MM.1S (cell line): ENCODE measurements around the gene PNPLA7.

Experiments used
- DNase-seq: peaks from one replicate; pipeline ENCODE4 v3.0.0-alpha.2; 2015
- H2AFZ ChIP-seq: fragments of 300-600 bp; sonication (generic); 2 replicates; pipeline ENCODE4 v1.6.0; 2016; ENCODE audit warnings: antibody characterized with exemption, low read length
- H3F3A ChIP-seq: fragments of 300-600 bp; sonication (generic); 2 replicates; pipeline ENCODE4 v1.6.1; 2016; ENCODE audit warnings: mild to moderate bottlenecking, antibody characterized with exemption, low read length, moderate library complexity, mixed read lengths; ENCODE audit not compliant: insufficient read depth
- H3K27ac ChIP-seq: fragments of 300-600 bp; sonication (generic); 2 replicates; pipeline ENCODE4 v1.5.1; 2016; ENCODE audit warnings: mild to moderate bottlenecking, low read length
- H3K27me3 ChIP-seq: fragments of 300-600 bp; sonication (generic); replicated peaks from 2 replicates; pipeline ENCODE4 v1.6.0; 2016; ENCODE audit warnings: low read length; ENCODE audit not compliant: insufficient read depth
- H3K36me3 ChIP-seq: fragments of 300-600 bp; sonication (generic); replicated peaks from 2 replicates; pipeline ENCODE4 v1.6.1; 2016; ENCODE audit warnings: mild to moderate bottlenecking, low read length, mixed read lengths; ENCODE audit not compliant: insufficient read depth
- H3K4me1 ChIP-seq: fragments of 300-600 bp; sonication (generic); 2 replicates; pipeline ENCODE4 v1.6.1; 2016; ENCODE audit warnings: low read length, mixed read lengths
- H3K4me2 ChIP-seq: fragments of 300-600 bp; sonication (generic); 2 replicates; pipeline ENCODE4 v1.6.0; 2016; ENCODE audit warnings: low read depth, low read length
- H3K4me3 ChIP-seq: fragments of 300-600 bp; sonication (generic); 2 replicates; pipeline ENCODE4 v1.5.1; 2016; ENCODE audit warnings: low read length, mixed read lengths
- H3K79me2 ChIP-seq: fragments of 300-600 bp; sonication (generic); 2 replicates; pipeline ENCODE4 v1.6.1; 2016; ENCODE audit warnings: mixed run types, low read length, mixed read lengths
- H3K9ac ChIP-seq: fragments of 300-600 bp; sonication (generic); 2 replicates; pipeline ENCODE4 v1.6.1; 2016; ENCODE audit warnings: low read length, mixed read lengths
- H3K9me2 ChIP-seq: fragments of 300-600 bp; sonication (generic); replicated peaks from 2 replicates; pipeline ENCODE4 v1.6.1; 2016; ENCODE audit warnings: mild to moderate bottlenecking, low read length, mixed read lengths; ENCODE audit not compliant: insufficient read depth
- H3K9me3 ChIP-seq: fragments of 300-600 bp; sonication (generic); replicated peaks from 2 replicates; pipeline ENCODE4 v1.6.1; 2016; ENCODE audit warnings: mild to moderate bottlenecking, low read length, mixed read lengths; ENCODE audit not compliant: insufficient read depth
- H4K20me1 ChIP-seq: fragments of 300-600 bp; sonication (generic); 2 replicates; pipeline ENCODE4 v1.6.1; 2016; ENCODE audit warnings: mild to moderate bottlenecking, low read length, moderate library complexity, mixed read lengths; ENCODE audit not compliant: insufficient read depth
- EZH2 ChIP-seq: fragments of 300-600 bp; sonication (generic); optimal IDR thresholded peaks from 2 replicates; pipeline ENCODE3; 2017; ENCODE audit warnings: low read depth, mild to moderate bottlenecking, antibody characterized with exemption, low read length, mixed read lengths
- EZH2phosphoT487 ChIP-seq: fragments of 300-600 bp; sonication (generic); IDR thresholded peaks from 2 replicates; pipeline ENCODE4 v1.6.1; 2018; ENCODE audit warnings: antibody characterized with exemption, low read length
- TF ChIP-seq, protein P1 (sequence below): fragments of 300-600 bp; sonication (generic); IDR thresholded peaks from 2 replicates; pipeline ENCODE4 v1.5.1; 2016; ENCODE audit warnings: antibody characterized with exemption, low read length, mixed read lengths

The PNPLA7 gene

DNA sequence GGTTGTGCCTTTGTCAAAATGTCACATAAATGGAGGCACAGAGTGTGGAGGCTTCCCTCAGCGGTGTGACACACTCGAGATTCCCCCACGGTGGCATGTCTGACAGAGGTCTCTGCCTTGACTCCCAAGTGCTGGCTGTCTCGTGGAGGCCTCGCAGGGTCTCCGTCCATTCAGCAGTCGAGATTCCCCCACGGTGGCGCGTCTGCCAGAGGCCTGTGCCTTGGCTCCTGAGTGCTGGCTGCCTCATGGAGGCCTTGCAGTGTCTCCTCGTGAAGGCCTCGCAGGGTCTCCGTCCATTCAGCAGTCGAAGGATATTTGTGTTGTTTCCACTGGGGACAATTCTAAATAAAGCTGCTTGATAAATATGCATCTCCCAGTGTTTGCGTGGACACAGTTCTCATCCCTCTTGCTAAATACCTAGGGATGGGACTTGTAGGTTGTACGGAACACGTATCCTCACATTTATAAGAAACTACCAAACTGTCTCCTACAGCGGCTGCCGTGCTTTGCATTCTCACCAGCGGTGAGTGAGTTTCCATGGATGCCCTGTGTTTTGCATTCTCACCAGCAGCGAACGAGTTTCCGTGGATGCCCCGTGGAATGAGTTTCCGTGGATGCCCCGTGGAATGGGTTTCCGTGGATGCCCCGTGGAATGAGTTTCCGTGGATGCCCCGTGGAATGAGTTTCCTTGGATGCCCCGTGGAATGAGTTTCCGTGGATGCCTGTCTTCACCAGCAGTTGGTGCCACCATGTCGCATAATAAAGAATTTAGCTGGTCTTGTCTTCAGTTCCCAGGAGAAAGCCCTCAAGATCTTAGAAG lies 25.8 kb downstream of the PNPLA7 start:
- Histone ChIP-seq H3K4me1 (no peaks in the 10 kb centered on the region), H3K36me3 (no peaks in the 10 kb centered on the region), H3K4me3 (no peak overlapping the region), H3K27ac (no peak overlapping the region), H3K79me2 (no peaks in the 10 kb centered on the region), H4K20me1 (no peaks in the 10 kb centered on the region), H3K9me3 (no peaks in the 10 kb centered on the region), H2AFZ (no peak overlapping the region), H3F3A (no peaks in the 10 kb centered on the region), H3K9ac (no peak overlapping the region), H3K27me3 (peaks cover 13% of the 10 kb centered on the region), H3K4me2 (no peak overlapping the region), H3K9me2 (no peaks in the 10 kb centered on the region)
- TF ChIP-seq, protein P1, sequence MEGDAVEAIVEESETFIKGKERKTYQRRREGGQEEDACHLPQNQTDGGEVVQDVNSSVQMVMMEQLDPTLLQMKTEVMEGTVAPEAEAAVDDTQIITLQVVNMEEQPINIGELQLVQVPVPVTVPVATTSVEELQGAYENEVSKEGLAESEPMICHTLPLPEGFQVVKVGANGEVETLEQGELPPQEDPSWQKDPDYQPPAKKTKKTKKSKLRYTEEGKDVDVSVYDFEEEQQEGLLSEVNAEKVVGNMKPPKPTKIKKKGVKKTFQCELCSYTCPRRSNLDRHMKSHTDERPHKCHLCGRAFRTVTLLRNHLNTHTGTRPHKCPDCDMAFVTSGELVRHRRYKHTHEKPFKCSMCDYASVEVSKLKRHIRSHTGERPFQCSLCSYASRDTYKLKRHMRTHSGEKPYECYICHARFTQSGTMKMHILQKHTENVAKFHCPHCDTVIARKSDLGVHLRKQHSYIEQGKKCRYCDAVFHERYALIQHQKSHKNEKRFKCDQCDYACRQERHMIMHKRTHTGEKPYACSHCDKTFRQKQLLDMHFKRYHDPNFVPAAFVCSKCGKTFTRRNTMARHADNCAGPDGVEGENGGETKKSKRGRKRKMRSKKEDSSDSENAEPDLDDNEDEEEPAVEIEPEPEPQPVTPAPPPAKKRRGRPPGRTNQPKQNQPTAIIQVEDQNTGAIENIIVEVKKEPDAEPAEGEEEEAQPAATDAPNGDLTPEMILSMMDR, result no peak
- TF ChIP-seq EZH2 (no peak), EZH2phosphoT487 (no peak)
- DNase-seq, result no peak

GRCh38 chr9:137522746-137523455 lies 27.3 kb downstream of the PNPLA7 start:
- no peak overlapping the region for H3K4me2 ChIP-seq
- H2AFZ ChIP-seq, result no peak overlapping the region
- peaks cover 8% of the 10 kb centered on the region for H3K27me3 ChIP-seq
- H3K79me2 ChIP-seq, result no peaks in the 10 kb centered on the region
- H3K4me1 ChIP-seq, result no peaks in the 10 kb centered on the region
- no peaks in the 10 kb centered on the region for H3K9me2 ChIP-seq
- no peak overlapping the region for H3K9ac ChIP-seq
- H3F3A ChIP-seq, result no peaks in the 10 kb centered on the region
- no peaks in the 10 kb centered on the region for H4K20me1 ChIP-seq
- no peak for DNase-seq
- H3K27ac ChIP-seq, result no peak overlapping the region
- TF ChIP-seq, protein P1, result no peak
- no peak for TF ChIP-seq EZH2
- TF ChIP-seq EZH2phosphoT487, result no peak
- no peak overlapping the region for H3K4me3 ChIP-seq
- no peaks in the 10 kb centered on the region for H3K9me3 ChIP-seq
- H3K36me3 ChIP-seq, result no peaks in the 10 kb centered on the region

DNA sequence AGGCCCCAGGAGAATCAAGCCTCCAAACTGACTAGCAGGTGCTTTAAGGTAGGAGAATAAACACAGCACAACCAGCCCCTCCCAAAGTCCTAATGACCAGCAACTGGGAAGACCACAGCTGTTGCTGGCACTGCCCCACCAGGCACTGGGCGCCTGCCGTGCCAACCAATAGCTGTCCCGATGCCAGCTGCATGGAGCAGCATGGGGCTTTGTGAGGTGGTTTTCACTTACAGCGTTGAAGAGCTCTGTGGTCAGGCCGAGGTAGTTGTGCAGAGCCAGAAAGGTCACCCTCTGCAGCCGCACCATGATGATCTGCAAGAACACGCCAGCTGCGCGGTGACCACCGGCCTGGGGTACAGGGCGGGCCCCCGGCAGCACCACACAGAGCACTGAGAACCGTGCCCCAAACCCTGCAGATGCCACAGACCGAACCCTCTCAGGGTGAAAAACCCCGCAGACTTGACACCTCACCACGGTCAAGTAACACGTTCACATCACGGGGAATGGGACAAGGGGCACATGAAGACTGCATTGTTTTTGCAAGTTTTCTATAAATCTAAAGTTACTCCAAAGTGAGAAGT lies 28.7 kb downstream of the PNPLA7 start:
- no peak for DNase-seq
- H3F3A ChIP-seq, result no peaks in the 10 kb centered on the region

More for the DNA sequence above, 28.7 kb downstream of the PNPLA7 start:
- H4K20me1 ChIP-seq, result no peaks in the 10 kb centered on the region
- H2AFZ ChIP-seq, result no peak overlapping the region
- no peak overlapping the region for H3K4me2 ChIP-seq
- H3K9ac ChIP-seq, result no peak overlapping the region
- H3K9me3 ChIP-seq, result no peaks in the 10 kb centered on the region
- H3K27me3 ChIP-seq, result no peaks in the 10 kb centered on the region; the same call in 1 of the 2 replicates
- H3K36me3 ChIP-seq, result no peaks in the 10 kb centered on the region
- H3K27ac ChIP-seq, result no peak overlapping the region
- TF ChIP-seq EZH2phosphoT487, result no peak
- TF ChIP-seq EZH2, result no peak
- TF ChIP-seq, protein P1, result no peak
- no peaks in the 10 kb centered on the region for H3K9me2 ChIP-seq
- no peak overlapping the region for H3K4me3 ChIP-seq
- H3K4me1 ChIP-seq, result no peaks in the 10 kb centered on the region
- no peaks in the 10 kb centered on the region for H3K79me2 ChIP-seq
